Measurements from ENCODE around the gene PAEP.
"Not testable (repeated sequence)": the region's sequence is repeated elsewhere in the genome, so short reads cannot be mapped to it uniquely, and the experiment has no call there.

The PAEP gene

DNA sequence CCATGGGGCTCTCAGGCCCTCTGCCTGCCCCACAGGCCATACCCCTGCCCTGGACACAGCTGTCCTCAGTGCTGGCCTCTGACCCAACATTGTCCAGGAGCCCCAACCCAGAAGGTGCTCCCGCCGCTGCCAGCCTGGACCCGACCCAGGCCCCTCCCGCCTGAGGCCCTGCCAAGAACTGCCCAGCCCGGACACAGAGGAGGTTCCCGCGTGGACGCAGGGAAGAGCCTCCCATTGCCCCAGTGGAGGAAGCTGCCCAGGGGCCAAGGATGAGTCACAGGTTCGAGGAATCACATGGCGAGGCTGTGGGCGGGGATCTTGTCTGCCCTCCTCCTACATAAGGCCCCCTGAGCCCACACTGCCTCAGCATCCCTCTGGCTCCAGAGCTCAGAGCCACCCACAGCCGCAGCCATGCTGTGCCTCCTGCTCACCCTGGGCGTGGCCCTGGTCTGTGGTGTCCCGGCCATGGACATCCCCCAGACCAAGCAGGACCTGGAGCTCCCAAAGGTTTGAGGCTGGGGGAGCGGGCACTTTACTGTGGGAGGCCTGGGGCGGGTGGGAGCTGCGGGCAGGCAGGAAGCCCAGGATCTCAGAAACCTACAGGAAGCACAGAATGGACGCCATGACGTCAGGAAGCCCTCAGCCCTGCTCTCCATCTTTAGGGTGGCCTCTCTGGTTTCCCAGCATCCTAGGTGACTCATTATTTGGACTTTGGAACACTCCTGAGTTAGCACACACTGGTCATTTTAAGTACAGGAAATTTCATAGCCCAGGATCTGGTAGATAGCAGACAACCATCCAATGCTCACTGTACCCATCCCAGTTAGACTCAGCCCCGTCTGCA, at the start of gene PAEP:
Gene PAEP, plus strand, starts transcription at position 366 of the 844 bp plus-strand sequence.
- DNase-seq = no peak

DNA sequence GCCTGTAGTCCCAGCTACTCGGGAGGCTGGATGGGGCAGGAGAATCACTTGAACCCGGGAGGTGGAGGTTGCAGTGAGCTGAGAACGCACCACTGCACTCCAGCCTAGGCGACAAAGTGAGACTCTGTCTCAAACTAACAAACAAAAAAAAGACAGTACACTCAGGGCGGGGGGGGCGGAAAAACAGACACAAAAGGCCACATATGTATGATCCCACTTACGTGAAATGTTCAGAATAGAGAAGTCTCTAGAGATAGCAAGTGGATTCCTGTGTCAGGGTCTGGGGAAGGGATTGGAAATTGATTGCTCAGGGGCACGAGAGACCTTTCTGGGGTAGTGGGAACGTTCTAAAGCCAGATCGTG, 49.3 kb upstream of the PAEP start:
- DNase-seq = no peak

DNA sequence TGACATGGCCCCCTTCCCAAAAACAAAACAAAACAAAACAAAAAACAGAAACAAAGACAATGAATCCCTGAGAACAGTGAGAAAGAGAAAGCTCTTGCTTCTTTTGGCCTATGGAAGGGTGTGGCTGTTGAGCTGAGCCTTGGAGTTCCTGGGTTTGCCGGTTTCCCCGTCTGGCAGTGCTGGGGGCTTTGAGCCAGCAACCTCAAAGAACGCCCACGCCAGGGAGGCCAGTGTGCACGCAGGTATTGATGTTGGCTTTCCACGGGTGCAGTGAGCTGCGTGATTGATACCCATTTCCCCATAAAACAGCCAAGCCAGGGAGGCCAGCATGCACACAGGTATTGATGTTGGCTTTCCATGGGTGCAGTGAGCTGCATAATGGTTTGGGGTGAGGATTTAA, 48.7 kb upstream of the PAEP start:
- no peak for DNase-seq

- no peak for DNase-seq
Observed at GRCh38 chr9:135513351-135513846, 48.2 kb upstream of the PAEP start.

- DNase-seq = not testable (repeated sequence)
Observed at GRCh38 chr9:135513906-135514305, 47.6 kb upstream of the PAEP start.

DNA sequence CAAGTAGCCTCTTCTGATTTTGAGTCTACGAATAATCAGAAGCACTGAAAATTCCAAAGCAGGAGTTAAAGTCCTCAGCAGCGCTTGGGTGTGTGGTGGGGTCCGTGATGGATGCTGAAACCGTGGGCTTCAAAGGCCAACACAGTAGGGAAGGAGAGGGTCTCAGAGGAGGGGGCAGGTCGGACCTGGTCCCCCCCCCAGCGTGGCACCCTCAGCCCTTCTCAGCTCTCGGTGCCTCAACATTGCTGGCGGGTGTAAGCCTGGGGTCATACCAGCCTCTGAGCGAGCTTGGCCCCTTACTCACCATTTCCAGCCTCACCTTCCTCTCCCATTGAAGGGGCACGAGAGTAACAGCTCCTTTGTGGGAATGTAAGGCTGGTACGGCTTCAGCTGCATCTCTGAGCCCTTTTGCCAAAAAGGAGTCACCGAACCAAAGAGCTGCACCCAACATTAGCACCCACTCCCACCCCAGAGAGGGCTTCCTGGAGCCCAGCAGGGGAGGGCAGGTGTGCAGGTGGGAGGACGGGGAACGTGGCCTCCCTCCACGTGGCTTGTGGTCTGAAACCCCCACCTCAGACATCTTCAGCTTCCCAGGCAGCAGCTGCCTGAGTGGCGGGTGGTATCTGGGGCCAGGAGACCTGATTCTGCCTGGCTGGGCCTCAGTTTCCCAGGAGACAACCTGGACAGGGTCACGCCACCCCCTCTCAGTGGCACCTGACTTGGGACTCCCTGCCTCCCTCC, 47.0 kb upstream of the PAEP start:
- DNase-seq = no peak

DNA sequence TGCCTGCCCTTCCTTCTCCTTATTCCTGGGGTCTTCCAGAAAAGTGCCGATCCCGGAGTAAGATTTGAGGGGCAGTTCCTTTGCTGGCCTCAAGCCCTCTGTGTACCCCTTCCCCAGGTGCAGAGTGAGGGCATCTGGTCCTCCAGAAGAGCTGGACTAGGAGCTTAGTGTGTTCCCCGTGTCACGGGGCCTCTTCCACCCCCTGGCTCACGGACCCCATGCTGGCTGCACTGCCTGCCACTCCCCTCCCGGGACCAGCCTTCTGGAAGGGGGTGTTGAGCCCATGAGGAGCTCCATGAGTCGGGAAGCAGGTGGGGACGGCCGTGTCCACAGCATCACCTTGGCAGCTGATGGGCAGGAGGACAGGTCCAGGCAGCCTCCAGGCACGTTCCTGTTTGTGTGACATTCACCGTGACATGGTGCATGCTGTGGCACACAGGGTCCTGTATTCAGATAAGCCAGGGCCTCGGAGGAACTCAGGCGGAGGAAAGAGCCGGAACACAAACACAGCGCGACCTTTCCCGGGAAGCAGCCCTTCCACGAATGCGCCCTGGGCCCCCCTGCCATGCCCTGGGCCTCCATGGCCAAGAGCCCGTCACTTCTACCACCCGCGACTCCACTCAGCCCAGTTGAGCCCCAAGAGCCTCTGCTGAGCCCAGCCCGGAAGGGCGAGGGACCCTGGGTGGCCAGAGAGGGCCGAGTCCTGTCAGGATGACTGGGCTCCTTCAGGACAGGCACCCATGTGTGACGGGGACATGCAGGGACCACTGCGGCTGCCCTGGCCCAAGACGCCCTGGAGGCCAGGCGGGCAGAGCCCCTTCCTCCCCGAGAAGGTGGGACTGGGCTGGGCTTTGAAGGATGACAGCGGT, 46.2 kb upstream of the PAEP start:
- DNase-seq = no peak

DNA sequence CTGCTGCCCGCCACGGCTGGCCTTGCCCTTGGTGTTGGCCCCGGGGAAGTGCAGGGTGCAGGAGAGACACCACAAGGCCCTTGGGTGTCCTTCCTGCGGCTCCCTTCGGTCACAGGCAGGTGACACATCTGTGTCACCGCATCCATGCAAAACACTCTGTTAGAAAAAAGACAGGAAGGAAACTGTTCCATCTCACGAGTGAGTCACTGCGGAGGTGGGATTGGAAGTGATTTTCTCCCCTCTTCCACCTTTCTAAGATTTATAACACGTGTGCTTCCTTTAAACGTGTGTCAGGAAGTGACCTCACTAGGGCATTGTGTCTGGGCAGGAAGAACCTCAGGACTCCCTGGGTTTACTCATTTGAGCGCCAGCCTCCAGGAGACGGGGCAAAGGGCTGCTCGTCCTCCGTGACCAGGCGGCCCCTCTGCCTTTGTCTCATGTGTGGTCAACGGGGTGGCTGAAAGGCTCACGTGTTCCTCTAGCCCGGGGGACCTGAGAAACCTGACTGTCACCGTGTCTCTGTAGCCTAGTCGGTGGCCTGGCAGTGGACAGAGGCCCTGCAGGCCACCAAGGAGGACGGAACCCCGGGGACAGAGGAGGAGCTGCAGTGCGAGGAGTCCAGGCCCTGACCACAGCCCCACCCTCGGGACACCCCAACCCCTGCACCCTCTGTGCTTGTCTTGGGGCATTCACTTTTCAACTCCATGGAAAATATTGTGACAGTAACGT, 45.3 kb upstream of the PAEP start:
- no peak for DNase-seq

DNA sequence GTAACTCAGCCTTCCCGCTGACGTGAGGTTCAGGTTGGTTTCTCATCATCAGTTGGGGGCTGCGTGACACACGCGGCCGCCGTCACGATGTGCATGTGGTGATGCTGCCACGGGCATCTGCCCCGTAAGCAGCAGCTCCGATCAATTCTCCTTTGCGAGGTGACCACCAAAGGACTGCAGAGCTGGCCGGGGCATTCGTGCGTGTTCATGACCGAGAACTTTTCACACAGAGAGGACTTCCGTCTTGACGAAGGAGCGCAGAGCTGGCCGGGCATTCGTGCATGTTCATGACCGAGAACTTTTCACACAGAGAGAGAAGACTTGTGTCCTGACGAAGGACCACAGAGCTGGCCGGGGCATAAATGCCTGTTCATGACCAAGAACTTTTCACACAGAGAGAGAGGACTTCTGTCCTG, 44.1 kb upstream of the PAEP start:
- DNase-seq = no peak

DNA sequence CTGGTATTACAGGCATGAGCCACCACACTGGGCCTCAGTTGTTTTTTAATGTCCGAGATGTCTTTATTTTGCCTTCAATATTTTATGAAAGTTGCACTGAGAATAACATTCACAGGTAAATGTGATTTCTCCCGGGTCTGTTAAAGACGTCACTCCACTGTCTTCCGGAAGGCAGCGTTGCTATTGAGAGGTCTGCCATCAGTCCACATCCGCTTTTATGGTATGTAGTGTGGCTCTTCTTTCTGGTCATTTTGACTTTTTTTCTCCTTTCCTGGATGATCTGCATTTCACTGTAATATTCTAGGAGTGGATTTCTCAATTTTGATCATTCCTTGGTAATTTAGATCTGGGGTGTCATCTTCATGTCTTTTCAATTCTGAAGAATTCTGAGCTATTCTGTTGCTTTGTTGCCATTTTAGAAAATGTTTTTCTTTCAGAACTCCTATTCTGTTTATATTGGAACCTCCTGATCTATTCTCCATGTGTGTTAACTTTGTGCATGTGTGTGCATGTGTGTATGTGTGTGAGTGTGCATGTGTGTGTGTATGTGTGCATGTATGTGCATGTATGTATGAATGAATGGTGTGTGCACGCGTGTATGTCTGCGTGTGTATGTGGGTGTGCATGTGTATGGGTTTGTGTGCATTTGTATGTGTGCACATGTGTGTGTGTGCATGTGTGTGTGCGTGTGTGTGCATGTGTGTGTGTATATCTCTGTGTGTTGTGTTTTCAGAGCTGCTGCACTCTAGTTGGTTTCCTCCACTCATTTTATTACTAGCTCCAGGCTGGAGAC, 42.2 kb upstream of the PAEP start:
- no peak for DNase-seq

DNA sequence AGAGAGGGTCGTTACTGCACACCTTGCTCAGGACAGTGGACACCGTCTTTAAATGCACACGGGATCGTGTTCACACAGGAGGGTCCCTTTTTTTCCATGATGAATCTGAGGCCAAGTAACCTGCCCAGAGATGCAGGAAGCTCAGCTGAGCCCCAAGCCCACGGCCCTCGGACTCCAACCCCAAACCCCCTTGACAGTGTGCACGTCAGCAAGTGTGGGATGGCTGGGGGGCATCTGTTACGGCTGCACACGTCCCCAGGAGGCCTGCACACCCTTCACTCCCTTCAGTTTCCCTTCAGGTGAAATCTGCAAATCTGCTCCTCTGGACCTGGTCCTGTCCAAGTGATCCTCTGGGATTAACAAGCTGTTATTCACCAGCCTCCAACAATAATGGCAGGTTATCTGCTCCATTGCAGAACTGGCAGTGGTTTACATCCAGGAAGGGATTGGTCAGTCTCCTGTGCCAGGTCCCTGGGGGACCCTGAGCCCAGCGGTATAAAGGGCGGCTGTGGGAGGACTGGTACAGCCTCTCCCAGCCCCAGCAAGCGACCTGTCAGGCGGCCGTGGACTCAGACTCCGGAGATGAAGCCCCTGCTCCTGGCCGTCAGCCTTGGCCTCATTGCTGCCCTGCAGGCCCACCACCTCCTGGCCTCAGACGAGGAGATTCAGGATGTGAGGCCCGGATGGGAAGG, 40.5 kb upstream of the PAEP start, which contains the start of gene LCN1:
Gene LCN1, plus strand, starts transcription at position 525 of the 692 bp plus-strand sequence. Its CDS starts 58 bp downstream, at position 583.
- no peak for DNase-seq

DNA sequence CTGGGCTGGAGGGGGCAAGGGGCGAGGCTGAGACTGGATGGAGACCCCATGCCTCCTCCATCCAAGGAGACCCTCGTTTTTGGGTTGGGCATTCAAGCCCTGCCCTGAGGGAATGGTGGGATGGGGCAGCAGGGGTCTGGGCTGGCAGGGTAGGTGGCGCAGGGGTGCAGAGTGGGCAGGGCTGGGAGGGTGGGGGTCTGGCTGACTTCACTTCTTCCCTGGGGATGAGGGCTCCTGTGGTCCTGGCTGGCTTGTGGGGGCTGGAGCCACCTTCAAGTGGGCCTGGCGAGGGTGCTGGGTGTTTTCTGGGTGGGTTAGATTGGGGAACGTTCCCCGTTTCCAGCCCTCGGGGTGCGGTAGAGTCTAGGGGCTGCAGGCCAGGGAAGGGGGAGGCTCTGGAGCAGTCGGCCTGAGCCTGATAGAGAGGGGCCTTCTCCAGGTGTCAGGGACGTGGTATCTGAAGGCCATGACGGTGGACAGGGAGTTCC, 39.9 kb upstream of the PAEP start:
- DNase-seq = no peak

- no peak for DNase-seq
Observed at GRCh38 chr9:135522137-135522877, 39.2 kb upstream of the PAEP start.

DNA sequence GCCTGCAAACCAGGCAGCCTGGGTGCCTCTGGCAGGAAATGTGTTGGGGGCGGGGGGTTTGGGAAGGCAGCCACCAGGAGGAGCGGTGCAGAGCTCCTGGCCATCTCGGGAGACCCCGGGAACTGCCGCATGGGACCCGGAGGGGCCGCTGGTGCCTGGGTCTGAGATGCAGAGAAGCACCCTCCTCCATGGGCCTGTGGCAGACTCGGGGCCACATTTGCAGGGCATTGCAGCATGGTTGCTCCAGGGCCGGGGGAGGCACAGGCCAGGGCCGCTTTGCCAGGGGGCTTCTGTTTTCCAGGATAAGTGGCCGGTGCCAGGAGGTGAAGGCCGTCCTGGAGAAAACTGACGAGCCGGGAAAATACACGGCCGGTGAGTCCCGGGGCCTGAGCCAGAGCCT, 38.6 kb upstream of the PAEP start:
- no peak for DNase-seq

DNA sequence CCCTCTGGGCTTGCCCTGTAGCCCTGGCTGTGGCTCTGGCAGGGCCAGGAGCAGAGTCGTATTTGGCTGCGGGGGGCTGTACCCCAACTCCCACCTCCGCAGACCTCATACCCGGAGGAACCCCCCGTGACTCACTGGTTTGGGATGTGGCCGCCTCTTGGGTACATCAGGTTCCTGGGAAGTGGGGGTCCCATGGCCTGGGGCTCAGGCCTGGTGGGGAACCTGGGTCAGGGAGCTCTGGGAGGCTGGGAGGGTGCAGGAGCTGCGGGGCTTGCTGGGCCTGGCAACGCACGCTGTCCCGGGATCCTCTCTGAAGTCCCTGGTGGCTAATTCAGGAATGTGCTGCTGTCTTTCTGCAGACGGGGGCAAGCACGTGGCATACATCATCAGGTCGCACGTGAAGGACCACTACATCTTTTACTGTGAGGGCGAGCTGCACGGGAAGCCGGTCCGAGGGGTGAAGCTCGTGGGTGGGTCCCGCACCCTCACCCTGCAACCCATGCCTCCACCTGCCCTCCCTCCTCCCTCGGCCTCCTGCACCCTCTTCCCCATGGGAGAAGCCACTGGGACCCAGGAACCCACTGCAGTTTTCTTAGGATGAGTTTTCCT, 37.9 kb upstream of the PAEP start:
- DNase-seq = no peak

DNA sequence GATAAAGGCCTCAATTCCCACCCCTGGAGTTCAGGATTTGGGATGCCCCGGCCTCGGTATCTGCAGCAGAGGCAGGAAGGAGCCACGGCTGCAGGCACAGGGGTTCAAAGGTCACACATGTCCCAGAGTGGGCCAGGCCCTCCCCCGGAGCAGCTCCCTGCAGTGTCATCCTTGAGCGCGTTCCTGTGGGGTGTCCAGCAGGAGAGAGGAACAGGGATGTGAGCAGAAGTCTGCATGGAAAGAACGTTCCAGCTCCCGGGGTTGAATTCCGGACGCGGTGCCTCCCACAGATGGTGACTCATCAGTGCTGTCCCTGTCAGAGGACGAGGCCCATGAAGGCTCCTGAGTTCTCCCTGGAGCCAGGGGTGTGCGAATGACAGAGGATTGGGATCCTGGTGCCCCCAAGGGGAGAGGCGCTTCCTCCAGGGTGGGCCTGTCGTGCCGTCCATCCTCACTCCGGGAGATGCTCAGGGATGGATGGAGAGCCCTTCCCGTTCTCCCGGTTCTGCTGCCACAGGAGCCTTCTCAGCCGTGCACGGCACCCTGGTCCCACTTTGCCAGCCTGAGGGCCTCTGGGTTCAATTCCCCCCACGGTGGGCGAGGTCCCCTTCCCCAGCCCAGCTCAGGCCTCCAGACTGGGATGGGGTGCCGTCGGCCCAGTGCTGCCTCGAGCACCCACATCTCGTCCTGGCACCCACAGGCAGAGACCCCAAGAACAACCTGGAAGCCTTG, 37.3 kb upstream of the PAEP start:
- no peak for DNase-seq

DNA sequence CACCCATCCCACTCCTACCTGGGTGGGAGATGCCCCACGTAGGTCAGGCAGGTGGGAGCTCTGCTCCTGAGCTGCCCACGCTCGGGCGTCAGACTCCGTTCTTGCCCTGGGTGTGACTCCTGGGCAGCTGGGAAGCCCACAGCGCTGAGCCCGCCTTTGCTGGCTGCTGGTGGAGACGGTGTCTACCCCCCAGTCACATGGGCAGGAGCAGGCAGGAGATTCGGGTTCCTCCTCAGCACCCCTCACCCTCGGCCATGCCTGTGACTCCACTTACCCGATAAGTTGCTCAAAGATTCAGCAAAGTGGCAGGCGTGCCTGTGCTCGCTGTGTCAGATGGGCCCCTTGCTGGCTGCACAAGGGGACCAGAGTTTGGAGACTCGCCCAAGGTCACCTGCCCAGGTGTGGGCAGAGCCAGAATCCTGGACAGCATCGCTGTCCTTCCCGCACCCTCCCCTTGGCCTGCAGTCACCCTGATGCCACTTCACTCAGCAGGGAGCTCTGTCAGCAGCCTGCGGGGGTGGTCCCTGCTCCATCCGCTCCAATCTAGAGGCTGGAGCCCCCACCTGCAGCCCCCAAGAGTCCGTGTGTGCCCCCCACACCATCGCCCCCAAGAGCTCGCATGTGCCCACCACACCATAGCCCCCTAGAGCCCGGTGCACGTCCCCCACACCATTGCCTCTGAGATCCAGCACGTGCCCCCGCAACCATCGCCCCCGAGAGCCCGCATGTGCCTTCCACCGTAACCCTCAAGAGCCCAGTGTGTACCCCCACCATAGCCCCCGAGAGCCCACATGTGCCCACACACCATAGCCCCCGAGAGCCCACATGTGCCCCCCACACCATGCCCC, 36.1 kb upstream of the PAEP start:
- no peak for DNase-seq

Data from NCI-H2227 treated with DMSO at 0.1 percent for 48 hours (cell line).